CD4-positive, alpha-beta T cell treated with Interleukin-17A for 1 hour (primary cell): ENCODE results near the gene FGF3.
"Not testable (repeated sequence)": the region's sequence is repeated elsewhere in the genome, so short reads cannot be mapped to it uniquely, and the experiment has no call there.

Source experiments
- DNase-seq: peaks from one replicate; pipeline ENCODE4 v3.0.0-alpha.2; 2020

Gene FGF3

GRCh38 chr11:69801513-69802335 lies 17.5 kb downstream of the FGF3 start:
- peak; percentile 31 for DNase-seq

DNA sequence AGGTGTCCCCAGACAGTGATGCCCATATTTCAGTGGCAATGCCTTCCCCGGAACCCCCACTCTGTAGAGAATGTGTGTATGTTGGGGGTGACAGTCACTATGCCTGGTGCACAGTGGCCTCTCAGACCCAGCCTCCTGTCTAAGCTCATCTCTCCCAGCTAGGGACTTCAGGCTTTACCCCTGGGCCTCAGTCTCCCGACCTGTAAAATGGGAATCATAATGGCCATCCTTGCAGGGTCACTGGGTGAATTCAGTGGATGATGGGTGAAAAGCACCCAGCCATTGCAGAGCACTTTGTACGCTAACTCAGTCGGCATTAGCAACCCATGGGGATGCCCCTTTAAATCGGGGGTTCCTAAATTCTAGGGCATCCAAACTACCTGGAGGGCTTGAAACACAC lies 18.9 kb downstream of the FGF3 start:
- no peak for DNase-seq

GRCh38 chr11:69799582-69799981 lies 19.6 kb downstream of the FGF3 start:
- DNase-seq, result no peak

DNA sequence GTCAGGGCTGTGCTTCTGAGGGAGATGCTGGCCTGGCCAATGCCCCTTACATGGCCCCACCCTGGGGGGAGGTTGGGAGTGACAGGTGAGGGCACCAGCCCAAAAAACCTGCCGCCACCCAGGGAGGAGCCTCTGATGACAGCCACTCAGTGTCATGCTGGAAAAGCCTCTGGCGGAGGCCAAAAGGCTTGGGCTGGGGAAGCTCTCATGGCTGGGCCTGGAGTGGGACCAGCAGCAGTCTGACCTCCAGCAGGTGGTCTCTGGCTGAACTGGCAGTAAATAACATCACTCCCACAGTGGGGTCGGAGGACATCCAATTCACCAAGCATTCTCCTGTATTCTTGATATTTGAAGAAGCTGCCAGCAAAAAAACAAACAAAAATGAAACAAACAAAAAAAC lies 20.1 kb downstream of the FGF3 start:
- DNase-seq, result no peak

- no peak for DNase-seq
Observed at GRCh38 chr11:69797737-69798528, 21.3 kb downstream of the FGF3 start.

DNA sequence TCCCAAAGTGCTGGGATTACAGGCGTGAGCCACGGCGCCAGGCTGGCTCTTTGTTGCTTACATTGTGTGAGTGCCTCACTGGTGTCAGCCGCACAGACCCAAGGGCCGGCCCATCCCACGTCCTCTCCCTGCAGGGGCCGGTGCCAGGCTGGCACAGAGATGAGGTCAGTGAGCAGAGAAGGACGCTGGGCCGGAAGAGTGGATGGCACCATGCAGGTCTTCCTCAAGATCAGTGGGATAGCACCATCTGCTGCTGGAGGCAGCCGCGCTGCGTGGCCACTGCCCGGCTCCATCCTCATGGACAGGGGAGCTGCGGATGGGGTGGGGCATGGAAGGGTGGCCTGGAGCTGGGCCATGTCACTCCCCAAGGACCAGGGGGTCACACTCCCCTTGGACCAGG lies 22.1 kb downstream of the FGF3 start:
- DNase-seq, result no peak

- DNase-seq, result no peak
Observed at GRCh38 chr11:69796063-69796462, 23.2 kb downstream of the FGF3 start.

DNA sequence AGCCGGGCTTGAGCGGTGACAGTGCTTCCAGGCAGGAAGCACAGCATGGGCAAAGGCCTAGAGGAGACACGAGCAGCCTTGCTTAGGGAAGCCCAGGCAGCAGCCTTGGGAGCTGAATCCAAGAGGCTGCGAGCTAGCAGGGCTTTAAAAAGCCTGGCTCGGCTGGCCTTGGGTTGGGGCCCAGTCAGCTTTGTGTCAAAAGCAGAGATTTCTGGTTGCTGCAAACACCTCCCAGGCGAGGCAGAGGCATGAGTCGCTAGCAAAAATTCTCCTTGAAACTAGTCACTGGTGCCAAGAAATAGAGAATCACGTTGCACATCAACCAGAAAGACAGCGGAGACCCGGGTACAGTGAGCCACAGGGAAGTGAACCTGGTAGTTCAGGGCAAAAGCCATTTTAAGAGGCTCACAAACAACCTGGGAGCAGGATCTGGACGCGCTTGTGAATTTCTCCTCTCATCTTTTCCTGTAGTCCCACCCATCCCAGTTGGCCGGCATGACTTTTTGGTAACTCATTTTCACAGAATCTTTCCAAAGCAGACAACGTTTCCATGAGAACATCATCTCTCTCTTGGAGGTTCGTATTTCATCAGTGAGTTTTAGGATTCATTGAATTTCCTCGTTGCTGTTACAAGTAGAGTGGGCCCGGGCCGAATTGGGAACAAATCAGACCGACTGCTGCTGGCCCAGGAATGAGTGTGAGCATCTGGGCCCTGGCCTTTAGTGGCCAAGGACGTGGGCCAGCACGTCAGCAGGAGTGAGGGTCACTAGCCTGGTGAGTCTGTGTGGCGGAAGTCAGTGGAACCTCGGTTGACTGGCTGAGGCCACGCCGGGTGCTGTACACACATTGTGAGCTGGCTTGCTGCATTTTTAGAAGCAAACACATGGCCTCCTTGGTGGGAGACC lies 27.7 kb downstream of the FGF3 start:
- DNase-seq, result no peak

GRCh38 chr11:69788956-69789355 lies 30.3 kb downstream of the FGF3 start:
- DNase-seq, result no peak

GRCh38 chr11:69787906-69788305 lies 31.3 kb downstream of the FGF3 start:
- no peak for DNase-seq

DNA sequence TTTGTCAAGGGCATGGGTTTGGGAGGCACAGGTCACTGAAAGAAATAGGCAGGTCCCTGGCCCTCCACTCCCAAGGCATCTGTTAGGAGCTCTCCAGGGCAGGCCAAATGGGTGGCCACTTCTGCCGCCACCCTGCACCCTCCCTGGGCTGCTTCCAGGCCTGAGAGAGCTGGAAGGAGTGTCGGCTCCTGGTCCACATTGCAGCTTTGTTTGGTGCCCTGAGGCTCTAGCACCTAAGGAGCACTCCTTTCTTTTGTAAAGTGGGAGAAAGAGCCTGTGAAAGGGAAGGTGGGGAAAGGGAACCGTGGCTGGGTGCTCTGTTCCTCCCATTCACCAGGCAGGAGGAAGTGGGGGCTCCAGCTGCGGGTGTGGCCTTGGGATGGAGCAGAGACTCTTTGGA lies 31.8 kb downstream of the FGF3 start:
- no peak for DNase-seq

DNA sequence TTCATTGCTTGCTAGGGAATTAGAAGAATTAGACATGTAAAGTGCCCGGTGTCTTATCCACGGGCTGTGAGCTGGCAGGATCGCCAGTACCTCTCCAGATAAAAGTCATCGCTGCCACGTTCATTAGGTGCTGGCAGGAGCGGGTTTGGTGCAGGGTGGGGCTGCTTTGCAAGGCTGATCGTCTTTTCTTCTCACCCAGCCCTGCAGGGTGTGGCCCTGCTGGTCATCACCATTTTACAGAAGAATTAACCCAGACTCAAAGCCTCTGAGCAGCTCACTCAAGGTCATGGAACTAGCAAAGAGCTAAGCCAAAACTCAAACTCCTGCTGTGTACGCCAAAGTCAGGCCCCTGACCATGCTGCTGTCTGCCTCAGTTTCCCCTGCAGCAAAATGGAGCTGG lies 38.0 kb downstream of the FGF3 start:
- no peak for DNase-seq

GRCh38 chr11:69778373-69778772 lies 40.8 kb downstream of the FGF3 start:
- no peak for DNase-seq

GRCh38 chr11:69775163-69775755 lies 44.0 kb downstream of the FGF3 start, which contains the start of gene FGF4:
Gene FGF4 (minus strand): TSS chr11:69775341. CDS start chr11:69775084, 257 bp downstream.
- DNase-seq, result no peak

DNA sequence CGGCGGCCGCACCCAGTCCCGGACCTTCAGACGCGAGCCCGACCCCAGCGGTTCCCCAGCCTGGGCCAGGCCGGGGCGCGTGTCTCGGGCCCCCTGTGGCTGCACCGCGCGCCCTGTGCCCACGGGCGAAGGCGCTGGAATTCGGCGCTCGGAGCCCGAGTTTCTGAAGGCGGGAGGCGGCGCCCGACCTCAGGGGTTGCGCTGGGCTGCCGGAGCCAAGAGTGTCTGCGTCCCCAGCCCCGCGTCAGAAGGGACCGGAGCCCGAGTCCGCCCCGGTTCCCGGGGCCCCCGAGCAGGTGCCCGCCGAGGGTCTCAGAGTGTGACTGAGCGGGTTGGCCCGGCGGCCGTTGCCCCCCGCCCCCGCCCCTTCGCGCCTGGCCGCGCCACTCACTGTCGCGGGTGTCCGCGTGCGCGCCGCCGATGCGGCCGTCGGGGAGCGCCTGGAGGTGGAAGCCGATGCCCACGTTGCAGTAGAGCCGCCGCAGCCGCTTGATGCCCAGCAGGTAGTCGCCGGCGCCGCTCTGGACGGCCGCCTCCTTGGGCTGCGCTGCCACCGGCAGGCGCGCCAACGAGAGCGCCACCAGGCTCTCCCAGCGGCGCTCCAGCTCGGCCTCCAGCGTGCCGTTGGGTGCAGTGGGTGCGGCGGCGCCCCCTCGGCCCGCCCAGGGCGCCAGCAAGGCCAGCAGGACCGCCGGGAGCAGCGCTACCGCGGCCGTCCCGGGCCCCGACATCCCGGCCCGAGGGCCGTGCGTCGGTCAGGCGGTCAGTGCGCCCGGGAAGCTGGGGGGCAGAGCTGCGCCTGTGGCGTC lies 44.7 kb downstream of the FGF3 start:
- no peak for DNase-seq

- DNase-seq, result no peak
Observed at GRCh38 chr11:69773626-69774353, 45.4 kb downstream of the FGF3 start.

DNA sequence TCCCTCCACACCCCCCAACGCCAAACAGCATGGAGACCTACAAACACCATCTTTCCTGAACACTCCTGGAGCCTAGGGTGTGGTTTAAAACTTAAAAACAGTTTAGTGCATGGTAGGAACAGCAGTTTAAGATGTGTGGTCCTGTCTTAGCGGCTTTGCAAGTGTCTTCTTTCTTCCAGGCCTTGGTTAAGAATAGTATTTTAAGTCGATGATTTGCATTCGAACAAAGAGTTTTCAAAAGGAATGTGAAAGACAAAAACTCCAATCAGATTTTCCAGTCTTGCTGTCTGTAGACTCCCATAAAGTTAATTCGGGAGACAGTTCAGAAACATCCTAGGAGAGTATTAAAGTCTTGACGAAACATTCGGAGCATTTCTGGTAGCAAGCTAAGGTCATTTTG lies 47.8 kb downstream of the FGF3 start:
- DNase-seq, result no peak

DNA sequence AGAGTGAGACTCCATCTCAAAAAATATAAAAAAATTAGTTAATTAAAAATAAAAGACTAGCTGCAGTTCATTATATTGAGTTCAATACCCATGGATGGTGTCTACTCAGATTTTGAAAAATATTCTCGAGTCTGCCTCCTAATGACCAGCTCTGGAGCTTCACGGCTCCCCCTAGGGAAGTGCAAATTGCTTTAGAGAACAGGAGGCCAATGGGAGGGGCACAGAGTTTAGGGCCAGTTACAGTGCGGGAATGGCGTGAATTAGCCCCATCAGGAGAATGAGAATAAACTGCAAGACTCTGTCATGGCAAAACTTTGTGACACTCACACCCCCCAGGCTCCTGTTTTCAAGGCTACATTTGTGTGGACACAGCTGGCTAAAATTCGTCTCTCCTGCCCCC lies 48.7 kb downstream of the FGF3 start:
- DNase-seq, result no peak

DNA sequence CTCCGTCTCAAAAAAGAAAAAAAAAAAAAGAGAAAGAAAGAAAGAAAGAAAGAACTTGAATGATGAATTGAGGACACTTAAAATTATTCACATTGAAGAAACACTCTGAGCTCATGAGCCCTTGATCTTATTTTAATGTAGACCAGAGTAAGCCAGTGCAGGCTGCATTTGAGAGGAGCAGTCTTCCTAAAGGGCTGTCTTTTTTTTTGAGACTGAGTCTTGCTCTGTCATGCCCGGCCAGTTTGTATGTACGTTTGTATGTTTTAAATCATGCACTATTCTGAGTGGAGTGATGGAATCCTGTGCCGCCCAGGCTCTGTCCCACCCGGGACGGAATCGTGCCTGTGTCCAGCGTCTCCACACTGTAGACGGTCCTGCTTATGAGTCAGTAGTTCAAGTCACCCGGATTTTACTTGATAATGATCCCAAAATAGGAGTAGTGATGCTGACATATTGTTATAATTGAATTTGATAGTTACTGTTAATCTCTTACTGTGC lies 53.7 kb downstream of the FGF3 start:
- DNase-seq, result no peak

DNA sequence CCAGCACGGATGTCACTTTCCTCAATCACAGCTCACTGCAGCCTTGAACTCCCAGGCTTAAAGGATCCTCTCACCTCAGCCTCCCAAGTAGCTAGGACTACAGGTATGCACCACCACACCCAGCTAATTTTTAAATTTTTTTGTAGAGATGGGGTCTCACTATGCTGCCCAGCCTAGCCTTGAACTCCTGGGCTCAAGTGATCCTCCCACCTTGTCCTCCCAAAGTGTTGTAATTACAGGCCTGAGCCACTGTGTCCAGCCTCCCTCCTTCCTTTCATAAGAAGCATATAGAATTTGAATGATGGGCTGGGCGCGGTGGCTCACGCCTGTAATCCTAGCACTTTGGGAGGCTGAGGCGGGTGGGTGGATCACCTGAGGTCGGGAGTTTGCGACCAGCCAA lies 54.3 kb downstream of the FGF3 start:
- not testable (repeated sequence) for DNase-seq

- no peak for DNase-seq
Observed at GRCh38 chr11:69760319-69760718, 58.9 kb downstream of the FGF3 start.
